KMS-11 (cell line): Measurements from ENCODE around the gene SRP68.

Experiments used
- H2AFZ ChIP-seq: fragments of 200-600 bp; sonication (generic); 2 replicates; pipeline ENCODE4 v1.6.1; 2016; ENCODE audit warnings: antibody characterized with exemption, mixed run types, low read depth
- H3K27ac ChIP-seq: fragments of 200-600 bp; sonication (generic); 2 replicates; pipeline ENCODE4 v1.6.1; 2016; ENCODE audit warnings: mild to moderate bottlenecking, mixed run types
- H3K27me3 ChIP-seq: fragments of 200-600 bp; sonication (generic); 2 replicates; pipeline ENCODE4 v1.6.1; 2017; ENCODE audit warnings: mild to moderate bottlenecking, low read depth, mixed run types, moderate library complexity; ENCODE audit not compliant: insufficient read depth
- H3K36me3 ChIP-seq: fragments of 200-600 bp; sonication (generic); 2 replicates; pipeline ENCODE4 v1.6.1; 2017; ENCODE audit warnings: mild to moderate bottlenecking, mixed run types; ENCODE audit not compliant: insufficient read depth
- H3K4me1 ChIP-seq: fragments of 200-600 bp; sonication (generic); 2 replicates; pipeline ENCODE4 v1.6.1; 2016; ENCODE audit warnings: mild to moderate bottlenecking, low read depth, mixed run types; ENCODE audit not compliant: poor library complexity, severe bottlenecking
- H3K4me2 ChIP-seq: fragments of 200-600 bp; sonication (generic); 2 replicates; pipeline ENCODE4 v1.7.0; 2016; ENCODE audit warnings: mild to moderate bottlenecking, mixed run types
- H3K4me3 ChIP-seq: fragments of 200-600 bp; sonication (generic); IDR thresholded peaks from 2 replicates; pipeline ENCODE4 v1.6.1; 2017; ENCODE audit warnings: low read depth, low read length, mixed read lengths; ENCODE audit not compliant: insufficient read depth
- H3K79me2 ChIP-seq: fragments of 200-600 bp; sonication (generic); 2 replicates; pipeline ENCODE4 v1.6.1; 2016; ENCODE audit warnings: low read depth, mixed run types; ENCODE audit not compliant: insufficient read depth
- H3K9ac ChIP-seq: fragments of 200-600 bp; sonication (generic); 2 replicates; pipeline ENCODE4 v1.6.1; 2016; ENCODE audit warnings: mild to moderate bottlenecking, mixed run types
- H4K20me1 ChIP-seq: fragments of 200-600 bp; sonication (generic); 2 replicates; pipeline ENCODE4 v1.6.1; 2016; ENCODE audit warnings: mild to moderate bottlenecking, mixed run types; ENCODE audit not compliant: insufficient read depth
- TF ChIP-seq, protein P1 (sequence below): fragments of 200-600 bp; sonication (generic); conservative IDR thresholded peaks from 2 replicates; pipeline ENCODE4 v1.6.1; 2017; ENCODE audit warnings: low read depth, mild to moderate bottlenecking, antibody characterized with exemption, low read length, moderate library complexity, mixed read lengths

Gene SRP68

GRCh38 chr17:76097716-76098295, 25.5 kb upstream of the SRP68 start:
- H3K4me3 ChIP-seq: no peak overlapping the region
- TF ChIP-seq, protein P1, sequence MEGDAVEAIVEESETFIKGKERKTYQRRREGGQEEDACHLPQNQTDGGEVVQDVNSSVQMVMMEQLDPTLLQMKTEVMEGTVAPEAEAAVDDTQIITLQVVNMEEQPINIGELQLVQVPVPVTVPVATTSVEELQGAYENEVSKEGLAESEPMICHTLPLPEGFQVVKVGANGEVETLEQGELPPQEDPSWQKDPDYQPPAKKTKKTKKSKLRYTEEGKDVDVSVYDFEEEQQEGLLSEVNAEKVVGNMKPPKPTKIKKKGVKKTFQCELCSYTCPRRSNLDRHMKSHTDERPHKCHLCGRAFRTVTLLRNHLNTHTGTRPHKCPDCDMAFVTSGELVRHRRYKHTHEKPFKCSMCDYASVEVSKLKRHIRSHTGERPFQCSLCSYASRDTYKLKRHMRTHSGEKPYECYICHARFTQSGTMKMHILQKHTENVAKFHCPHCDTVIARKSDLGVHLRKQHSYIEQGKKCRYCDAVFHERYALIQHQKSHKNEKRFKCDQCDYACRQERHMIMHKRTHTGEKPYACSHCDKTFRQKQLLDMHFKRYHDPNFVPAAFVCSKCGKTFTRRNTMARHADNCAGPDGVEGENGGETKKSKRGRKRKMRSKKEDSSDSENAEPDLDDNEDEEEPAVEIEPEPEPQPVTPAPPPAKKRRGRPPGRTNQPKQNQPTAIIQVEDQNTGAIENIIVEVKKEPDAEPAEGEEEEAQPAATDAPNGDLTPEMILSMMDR: no peak
- H2AFZ ChIP-seq: no peak overlapping the region
- no peaks in the 10 kb centered on the region for H3K27me3 ChIP-seq
- no peaks in the 10 kb centered on the region for H4K20me1 ChIP-seq
- peaks cover 3% of the 10 kb centered on the region; the same call in 1 of the 2 replicates for H3K36me3 ChIP-seq
- peaks cover 10% of the 10 kb centered on the region; the same call in 1 of the 2 replicates for H3K79me2 ChIP-seq
- peaks cover 3% of the 10 kb centered on the region for H3K4me1 ChIP-seq
- no peak overlapping the region for H3K9ac ChIP-seq
- H3K27ac ChIP-seq: no peak overlapping the region
- H3K4me2 ChIP-seq: no peak overlapping the region

DNA sequence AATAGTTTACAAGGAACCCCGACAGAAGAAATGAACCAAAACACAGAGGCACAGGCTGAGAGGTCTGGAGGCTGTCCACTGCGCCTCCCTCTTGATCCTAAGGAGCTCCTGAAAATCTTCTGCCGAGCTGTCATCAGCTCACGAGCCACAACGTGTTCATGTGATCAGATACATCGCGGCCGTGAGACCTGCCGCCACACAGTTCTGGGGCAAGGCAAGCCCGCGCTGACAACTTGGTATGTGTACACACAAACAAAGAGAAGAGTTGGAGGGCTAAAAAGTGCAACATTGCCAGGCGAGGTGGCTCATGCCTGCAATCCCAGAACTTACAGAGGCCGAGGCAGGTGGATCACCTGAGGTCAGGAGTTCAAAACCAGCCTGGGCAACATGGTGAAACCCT, 23.6 kb upstream of the SRP68 start:
- Histone ChIP-seq H3K79me2 (no peaks in the 10 kb centered on the region), H2AFZ (no peak overlapping the region), H3K4me1 (no peaks in the 10 kb centered on the region), H4K20me1 (no peaks in the 10 kb centered on the region), H3K27me3 (no peaks in the 10 kb centered on the region), H3K4me3 (no peak overlapping the region), H3K4me2 (no peak overlapping the region), H3K9ac (no peak overlapping the region), H3K36me3 (peaks cover 3% of the 10 kb centered on the region; the same call in 1 of the 2 replicates), H3K27ac (no peak overlapping the region)
- TF ChIP-seq, protein P1: no peak

GRCh38 chr17:76094046-76094445, 21.7 kb upstream of the SRP68 start:
- Histone ChIP-seq H3K27me3 (no peaks in the 10 kb centered on the region), H3K4me3 (no peak overlapping the region), H3K9ac (no peak overlapping the region), H3K79me2 (no peaks in the 10 kb centered on the region), H3K4me1 (no peaks in the 10 kb centered on the region), H3K27ac (no peak overlapping the region), H2AFZ (no peak overlapping the region), H4K20me1 (no peaks in the 10 kb centered on the region), H3K36me3 (peaks cover 3% of the 10 kb centered on the region; the same call in 1 of the 2 replicates), H3K4me2 (no peak overlapping the region)
- TF ChIP-seq, protein P1: no peak

- H3K36me3 ChIP-seq: peaks cover 3% of the 10 kb centered on the region; the same call in 1 of the 2 replicates
- no peak overlapping the region for H3K4me3 ChIP-seq
- no peaks in the 10 kb centered on the region for H3K4me1 ChIP-seq
- H3K4me2 ChIP-seq: no peak overlapping the region
- no peak overlapping the region for H3K27ac ChIP-seq
- no peaks in the 10 kb centered on the region for H4K20me1 ChIP-seq
- H3K27me3 ChIP-seq: no peaks in the 10 kb centered on the region
- H3K79me2 ChIP-seq: no peaks in the 10 kb centered on the region
- H3K9ac ChIP-seq: no peak overlapping the region
- TF ChIP-seq, protein P1: no peak
- no peak overlapping the region for H2AFZ ChIP-seq
These were observed 20.5 kb upstream of the SRP68 start for GRCh38 chr17:76092526-76093413.
